Sigmoid colon (tissue), 4 donors: ENCODE data around the gene PCDHGB4.
"Not testable (repeated sequence)": the region's sequence is repeated elsewhere in the genome, so short reads cannot be mapped to it uniquely, and the experiment has no call there.

Experiments used
- POLR2AphosphoS5 ChIP-seq, 4 donors: sonication (generic); formaldehyde crosslinking; IDR thresholded peaks; one replicate each; pipeline ENCODE4 v1.6.1; 2017; ENCODE audit warnings: antibody characterized with exemption in 4 of 4
- TF ChIP-seq, protein P1 (sequence below), 4 experiments: fragments of 450-650 bp in 3 of 4; fragments of 200-600 bp in 1 of 4; IDR thresholded peaks; one replicate each; pipeline ENCODE4 v1.5.1; 2016 to 2019; ENCODE audit warnings: antibody characterized with exemption in 4 of 4, mild to moderate bottlenecking in 3 of 4, moderate library complexity in 2 of 4

DNA sequence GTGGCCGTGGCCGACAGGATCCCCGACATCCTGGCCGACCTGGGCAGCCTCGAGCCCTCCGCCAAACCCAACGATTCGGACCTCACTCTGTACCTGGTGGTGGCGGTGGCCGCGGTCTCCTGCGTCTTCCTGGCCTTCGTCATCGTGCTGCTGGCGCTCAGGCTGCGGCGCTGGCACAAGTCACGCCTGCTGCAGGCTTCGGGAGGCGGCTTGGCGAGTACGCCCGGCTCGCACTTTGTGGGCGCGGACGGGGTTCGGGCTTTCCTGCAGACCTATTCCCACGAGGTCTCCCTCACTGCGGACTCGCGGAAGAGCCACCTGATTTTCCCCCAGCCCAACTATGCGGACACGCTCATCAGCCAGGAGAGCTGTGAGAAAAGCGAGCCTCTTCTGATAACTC is 41.5 kb upstream of the PCDHGB4 start:
- TF ChIP-seq, protein P1, sequence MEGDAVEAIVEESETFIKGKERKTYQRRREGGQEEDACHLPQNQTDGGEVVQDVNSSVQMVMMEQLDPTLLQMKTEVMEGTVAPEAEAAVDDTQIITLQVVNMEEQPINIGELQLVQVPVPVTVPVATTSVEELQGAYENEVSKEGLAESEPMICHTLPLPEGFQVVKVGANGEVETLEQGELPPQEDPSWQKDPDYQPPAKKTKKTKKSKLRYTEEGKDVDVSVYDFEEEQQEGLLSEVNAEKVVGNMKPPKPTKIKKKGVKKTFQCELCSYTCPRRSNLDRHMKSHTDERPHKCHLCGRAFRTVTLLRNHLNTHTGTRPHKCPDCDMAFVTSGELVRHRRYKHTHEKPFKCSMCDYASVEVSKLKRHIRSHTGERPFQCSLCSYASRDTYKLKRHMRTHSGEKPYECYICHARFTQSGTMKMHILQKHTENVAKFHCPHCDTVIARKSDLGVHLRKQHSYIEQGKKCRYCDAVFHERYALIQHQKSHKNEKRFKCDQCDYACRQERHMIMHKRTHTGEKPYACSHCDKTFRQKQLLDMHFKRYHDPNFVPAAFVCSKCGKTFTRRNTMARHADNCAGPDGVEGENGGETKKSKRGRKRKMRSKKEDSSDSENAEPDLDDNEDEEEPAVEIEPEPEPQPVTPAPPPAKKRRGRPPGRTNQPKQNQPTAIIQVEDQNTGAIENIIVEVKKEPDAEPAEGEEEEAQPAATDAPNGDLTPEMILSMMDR (IDR thresholded peaks at IDR 0.05), result not testable (repeated sequence)
- TF ChIP-seq POLR2AphosphoS5 (IDR thresholded peaks at IDR 0.05), result not testable (repeated sequence)
